Activated CD8-positive, alpha-beta memory T cell treated with anti-CD3 and anti-CD28 coated beads for 36 hours (primary cell): ENCODE measurements around the gene RPS6KA2. TPM values are rescaled to one million over a fixed set of nuclear protein-coding genes. Genes with fewer than 3 reads are reported as not detected.

Experiments used
- CTCF ChIA-PET: fragments of 350-600 bp; sonication (Branson Sonifier 250); formaldehyde crosslinking; loops from one replicate; lab custom pipeline; 2021; ENCODE audit warnings: antibody characterized with exemption; lab: Charles Lee
- POLR2A ChIA-PET: fragments of 350-600 bp; sonication (Branson Sonifier 250); formaldehyde crosslinking; loops from one replicate; lab custom pipeline; 2021; ENCODE audit warnings: antibody characterized with exemption; lab: Charles Lee
- total RNA-seq, 2 experiments: library from RNA; stranded (reverse); gene quantifications; one replicate each; pipeline ENCODE4 v1.2.3, GENCODE V29; 2021

Gene RPS6KA2
- total RNA-seq, 2 experiments from 2014 or later: 7.0 to 8.3 TPM

DNA sequence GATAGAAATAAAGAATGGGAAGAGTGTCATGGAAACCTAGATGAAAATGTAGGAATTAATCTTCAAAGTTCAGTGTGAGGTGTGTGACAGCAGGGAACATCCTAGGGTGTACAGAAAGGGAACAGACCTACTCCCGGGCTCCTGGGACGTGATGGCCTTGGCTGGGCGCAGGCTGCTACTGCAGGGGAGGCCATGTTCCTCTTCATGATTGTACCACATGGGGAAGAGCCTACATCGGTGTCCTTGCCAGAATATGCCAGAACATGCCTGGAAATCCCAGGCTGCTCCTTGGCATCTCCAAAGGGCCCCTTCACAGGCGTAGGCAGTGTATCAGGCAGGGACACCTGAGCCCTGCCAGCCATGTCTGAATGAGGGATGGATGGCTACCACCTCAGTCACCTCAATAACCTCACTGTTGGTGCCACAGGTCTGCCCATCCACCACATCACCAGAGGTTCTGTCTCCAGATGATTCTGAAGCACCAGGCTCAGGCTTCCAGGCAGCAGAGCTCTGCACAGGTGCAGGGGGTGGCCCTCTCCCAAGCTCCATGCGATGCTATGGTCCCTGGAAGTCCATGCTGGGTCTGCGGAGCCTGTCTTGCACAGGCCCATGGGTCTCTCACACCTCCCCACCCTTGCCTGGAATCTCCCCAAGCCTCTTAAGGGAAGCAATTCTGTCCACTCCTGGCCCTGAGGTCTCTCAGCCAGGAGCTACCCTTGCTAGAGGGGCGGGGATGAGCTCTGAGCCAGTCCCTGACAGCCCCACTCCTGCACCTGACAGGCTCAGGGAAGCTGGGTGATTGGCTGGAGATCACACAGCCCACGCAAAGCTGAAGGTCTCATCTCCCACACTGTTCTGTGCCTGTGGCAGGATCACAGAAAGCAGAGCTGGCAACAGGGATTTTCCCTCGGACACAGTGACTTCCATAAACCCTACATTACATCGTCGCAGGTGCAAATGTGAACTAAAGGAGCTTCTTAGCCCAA lies 60.7 kb downstream of the RPS6KA2 start:
- ChIA-PET CTCF (no interaction called here), POLR2A (no interaction called here)

DNA sequence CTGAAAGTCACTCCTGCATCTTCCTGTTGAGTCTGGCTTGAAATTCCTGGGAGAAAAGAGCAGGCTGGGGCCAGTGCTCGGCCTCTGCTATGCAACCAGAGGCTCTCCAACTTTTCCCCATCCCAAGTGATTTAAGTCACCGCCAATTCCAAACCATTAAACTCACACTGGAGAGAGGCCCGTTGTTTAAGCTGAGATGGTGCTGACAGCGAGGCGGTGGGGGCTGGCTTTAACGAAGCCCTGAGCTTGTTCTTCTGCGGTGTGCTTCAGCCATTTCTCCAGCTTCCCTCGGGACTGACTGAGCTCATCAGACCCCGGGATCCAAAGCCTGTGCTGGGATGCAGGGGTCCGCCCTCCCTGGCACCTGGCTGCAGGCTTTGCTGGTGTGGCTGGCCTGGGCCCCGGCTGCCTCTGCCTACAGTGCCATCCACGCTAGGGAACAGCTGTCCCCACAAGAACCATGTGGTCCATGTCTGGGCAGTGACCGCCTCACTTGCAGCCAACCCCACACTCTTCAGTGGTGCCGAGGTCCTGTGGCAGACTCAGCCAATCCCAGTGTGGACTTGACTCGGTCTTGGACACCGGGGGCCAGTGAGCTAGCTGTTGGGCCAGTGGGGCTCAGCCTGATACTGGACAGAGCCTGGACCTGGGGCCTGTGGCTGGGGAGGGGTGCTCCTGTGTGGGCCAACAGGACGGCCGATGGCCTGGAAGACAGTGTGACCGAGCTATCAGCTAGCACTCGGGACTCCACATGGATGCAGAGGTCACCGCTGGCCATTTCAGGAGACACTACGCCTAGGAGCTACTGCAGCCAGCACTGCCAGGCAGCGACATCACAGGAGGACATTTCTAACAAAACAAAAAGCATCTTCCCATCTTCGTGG lies 61.7 kb downstream of the RPS6KA2 start:
- ChIA-PET CTCF (interaction anchor here (0.6 kb wide), 1 partner anchor 31 kb away, joined by 3 read pairs; no protein-coding TSS in a partner anchor), POLR2A (no interaction called here)

DNA sequence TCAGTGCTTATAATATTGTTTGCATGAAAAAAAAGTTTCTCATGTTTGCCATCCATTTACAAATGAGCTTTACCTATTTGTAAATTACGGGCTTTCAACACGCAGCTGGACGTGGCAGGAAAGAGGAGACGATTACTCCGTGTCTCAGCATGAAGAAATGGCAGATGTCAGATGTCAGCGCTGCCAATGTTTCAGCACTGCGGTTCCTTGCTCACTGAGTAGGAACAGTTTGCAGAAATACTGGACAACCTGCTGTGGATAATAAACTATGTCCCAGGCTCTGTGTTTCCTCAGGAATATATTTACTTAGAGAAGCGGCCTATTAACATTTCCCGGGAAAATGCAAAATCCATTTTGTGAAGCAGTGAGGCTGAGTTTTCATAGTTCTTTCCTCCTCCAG lies 63.2 kb downstream of the RPS6KA2 start:
- POLR2A ChIA-PET: no interaction called here
- CTCF ChIA-PET: no interaction called here

DNA sequence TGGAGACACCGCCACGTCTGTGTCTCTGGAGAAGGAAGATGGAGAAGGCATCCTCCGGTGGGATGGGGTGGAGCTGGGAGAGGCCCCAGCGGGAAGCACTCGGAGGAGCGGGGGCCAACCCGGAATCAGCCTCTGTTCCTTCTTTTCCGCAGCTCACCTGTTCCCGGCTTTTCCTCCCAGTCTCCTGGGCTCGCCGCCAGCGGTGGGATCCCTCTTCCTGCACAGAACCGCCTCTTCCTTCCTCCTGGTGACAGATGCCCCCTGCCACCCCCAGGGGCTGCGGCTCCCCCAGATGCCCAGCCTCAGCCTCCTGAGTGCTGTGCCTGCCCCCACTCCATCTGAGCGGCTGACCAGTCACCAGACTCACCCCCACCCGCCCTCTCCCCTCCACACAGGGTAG lies 63.9 kb downstream of the RPS6KA2 start:
- POLR2A ChIA-PET: no interaction called here
- CTCF ChIA-PET: no interaction called here

DNA sequence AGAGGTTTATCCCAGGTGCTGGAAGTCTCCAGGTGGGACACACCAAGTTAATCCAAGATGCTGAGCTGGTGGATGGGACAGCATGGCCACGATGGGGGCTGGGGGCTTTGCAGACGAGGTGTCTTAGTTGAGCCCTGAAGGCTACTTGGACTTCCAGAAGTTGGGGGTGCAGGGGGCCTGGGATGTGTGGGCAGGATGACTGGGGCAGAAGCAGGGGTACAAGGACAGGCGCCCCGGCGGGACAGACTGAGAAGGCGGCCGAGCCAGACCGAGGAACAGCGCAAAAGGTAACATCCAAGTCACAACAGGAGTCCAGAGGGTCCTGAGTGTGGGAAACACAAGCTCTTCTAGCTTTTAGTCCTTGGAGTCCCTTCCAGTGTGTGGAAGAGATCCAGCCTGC lies 64.3 kb downstream of the RPS6KA2 start:
- POLR2A ChIA-PET: no interaction called here
- CTCF ChIA-PET: no interaction called here

DNA sequence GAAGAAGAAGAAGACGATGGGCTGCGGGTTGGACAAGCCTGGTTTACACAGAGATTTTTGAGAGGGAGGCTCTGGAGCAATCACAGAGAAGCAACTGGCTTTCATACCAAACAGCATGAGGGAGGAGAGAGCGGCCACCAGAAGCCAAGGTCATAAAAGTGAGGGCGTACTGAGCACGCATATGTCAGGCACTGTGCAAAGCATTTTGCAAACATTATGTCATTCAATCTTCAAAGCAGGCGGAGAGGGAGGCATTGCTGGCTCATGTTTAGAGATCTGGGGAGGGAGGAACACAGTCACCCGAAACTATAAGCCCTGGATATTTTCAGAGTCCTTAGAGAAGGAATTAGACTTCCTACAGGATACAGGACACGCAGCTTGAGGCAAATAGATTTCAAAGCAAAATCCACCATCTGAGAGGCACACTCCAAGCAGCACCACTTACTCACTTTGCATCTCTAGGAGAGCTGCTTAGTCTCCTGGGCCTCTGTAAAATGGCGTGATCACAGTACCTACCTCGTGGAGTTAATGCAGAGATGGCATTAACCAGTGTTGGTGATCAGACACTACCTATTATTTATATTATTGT lies 65.2 kb downstream of the RPS6KA2 start:
- CTCF ChIA-PET: no interaction called here
- POLR2A ChIA-PET: no interaction called here

DNA sequence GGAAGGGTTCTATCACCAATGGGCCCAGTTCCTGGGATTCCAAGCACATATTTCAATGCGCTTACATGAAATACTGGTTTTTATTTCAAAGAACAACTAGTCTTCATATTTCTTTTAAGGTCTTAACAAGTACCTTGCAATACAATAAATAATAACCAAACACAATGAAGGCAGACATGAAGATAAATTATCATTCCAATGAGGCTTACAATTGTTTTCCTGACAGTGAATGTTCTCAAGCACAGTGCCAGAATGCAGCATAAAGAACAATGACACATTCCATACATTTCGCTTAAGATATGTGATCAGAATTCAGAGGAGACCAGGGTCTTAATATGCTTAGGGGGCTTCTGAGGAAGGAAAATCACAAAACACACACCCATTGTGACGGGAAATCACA lies 66.8 kb downstream of the RPS6KA2 start:
- POLR2A ChIA-PET: no interaction called here
- CTCF ChIA-PET: no interaction called here

DNA sequence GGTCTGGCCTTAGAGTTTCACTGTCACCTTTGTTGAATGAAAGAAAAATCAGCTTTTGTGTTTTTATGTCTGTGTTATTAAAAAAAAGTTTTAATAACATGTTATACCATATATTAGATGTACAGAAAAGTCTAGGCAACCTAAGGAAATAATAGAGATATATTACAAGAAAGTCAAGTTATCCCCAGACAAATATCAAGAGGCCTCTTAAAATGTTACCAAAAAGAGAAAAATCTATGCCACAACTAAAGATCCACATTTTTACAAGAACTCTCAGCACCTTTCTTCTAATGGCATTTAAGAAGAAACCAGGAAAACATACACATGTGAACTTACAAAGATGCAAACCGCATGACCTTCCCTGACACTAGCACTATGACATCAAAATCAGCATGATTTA lies 67.4 kb downstream of the RPS6KA2 start:
- CTCF ChIA-PET: no interaction called here
- POLR2A ChIA-PET: no interaction called here

DNA sequence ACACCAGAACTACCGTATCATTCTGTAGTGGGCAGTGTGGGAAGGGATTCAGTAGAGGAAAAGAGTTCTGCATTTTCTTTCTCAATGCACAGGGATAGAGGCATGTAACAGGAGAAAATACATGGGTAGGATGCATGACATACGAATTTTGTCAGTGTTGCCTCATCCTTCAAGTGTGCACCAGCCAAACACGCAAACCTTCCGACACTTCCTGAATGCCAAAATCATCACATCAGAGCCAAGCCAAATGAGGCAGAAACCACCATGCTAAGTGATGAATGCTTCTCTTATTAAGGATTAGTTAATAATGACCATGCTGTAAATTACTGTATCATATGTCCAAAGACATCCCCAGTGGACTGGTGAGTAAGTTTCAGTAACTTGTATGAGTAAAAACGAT lies 67.8 kb downstream of the RPS6KA2 start:
- ChIA-PET CTCF (no interaction called here), POLR2A (no interaction called here)

DNA sequence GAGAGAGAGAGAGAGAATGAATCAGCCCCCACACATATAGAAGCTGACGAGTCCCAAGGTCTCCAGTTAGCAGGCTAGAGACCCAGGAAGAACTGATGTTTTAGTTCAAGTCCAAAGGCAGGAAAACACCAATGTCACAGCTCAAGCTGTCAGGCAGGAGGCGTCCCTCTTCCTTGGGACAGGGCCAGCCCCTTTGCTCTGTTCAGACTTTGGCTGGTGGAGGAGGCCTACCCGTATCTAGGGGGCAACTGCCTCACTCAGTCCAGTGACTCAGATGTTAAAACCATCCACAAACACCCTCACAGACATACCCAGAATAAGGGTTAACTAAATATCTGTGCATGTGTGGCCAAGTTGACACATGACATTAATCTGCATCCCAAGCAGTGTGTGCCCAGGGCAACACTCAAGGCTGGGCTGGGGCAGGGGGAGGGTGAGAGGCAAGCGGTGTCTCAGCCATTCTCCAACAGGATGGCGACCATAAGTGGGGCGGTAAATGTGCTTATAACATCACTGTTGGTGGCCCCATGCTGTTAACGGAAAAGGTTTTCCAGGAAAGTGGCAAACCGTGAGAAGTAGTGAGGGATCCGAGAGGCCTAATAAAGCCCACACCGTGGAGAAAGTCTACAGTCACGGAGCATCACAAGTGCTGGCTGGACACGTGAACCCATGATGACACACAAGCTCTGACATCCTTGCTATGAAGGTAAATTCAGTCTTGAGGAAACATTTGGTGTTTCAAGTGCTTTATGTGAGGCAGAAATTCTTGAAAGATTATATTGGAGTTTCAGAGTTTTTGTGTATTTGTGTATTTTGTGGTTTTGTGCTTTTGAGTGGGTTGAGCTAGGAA lies 68.7 kb downstream of the RPS6KA2 start:
- ChIA-PET CTCF (no interaction called here), POLR2A (no interaction called here)

DNA sequence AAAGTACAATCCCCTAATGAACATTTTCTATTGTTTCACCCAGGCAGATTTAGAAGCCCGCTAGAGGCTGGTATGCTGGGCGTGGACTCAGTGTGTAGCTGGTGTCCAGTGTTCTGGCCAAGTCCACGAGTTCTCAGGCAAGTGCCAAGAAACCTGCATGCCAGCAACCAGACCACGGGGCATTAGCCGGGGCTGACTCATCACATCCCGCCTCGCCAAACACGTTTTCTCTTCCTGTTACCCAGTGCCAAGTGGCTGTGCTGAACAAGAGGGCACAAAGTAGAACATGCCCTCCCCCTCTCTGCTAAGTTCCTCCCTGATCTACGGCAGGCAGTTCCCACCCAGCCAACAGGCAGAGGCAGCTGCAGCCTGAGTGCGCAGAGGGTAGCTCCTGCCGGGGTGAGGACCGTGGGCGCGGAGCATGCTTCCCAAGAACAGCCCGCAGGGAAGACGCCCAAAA lies 70.2 kb downstream of the RPS6KA2 start:
- POLR2A ChIA-PET: no interaction called here
- CTCF ChIA-PET: no interaction called here

DNA sequence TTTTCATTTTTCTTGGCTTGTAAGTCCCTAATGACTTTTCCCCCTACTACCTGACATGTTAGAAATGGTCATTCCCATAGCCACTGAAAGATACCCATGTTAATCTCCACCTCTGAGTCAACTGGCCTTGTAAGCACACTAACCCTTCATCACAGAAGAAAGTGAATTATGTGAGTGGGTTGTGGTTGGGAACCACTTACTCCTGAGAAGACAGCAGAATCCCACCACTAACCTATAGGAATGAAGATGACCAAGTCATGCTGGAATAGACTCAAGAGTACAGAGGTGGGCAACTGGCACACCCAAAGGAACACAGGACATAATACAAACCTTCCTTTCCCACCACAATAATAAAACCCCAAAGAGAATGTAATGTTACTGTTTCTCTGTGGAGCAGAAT lies 70.7 kb downstream of the RPS6KA2 start:
- CTCF ChIA-PET: no interaction called here
- POLR2A ChIA-PET: no interaction called here

DNA sequence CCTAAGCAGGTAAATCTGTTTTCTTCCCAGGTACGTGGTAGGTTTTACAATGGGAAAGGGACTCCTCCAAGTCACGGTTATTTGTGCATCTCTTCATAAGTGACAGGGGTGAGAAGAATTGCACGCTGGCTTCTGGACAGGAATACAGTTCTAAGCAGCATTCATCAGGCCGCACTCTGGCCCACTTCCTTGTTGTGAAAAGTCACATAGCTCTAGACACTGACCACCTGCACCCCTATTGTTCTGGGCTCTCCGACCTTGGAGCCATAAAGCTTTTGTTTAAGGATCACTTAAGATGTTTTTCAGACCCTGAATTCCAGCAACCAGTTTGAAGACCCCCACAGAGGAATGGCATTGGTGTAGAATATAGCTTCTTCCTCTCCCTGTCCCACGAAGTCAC lies 72.0 kb downstream of the RPS6KA2 start:
- CTCF ChIA-PET: no interaction called here
- POLR2A ChIA-PET: no interaction called here

DNA sequence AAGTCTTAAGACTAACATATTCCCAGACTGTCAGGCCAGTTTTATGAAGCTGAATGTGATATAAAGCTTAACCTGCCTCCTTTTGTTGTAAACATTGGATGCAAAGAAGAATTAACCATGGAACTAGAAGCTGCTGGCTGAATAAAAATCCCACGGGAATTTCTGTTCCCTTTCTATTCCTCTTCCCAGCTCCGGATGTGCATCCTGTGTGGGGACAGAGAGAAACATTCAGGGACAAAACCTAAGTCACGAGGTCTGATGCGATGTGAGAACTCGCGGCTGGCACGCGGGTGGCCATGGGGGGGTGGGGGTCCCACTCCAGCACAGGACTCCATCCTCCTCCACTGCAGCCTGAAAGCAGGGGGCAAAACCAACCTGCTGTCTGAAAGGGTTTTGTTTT lies 72.7 kb downstream of the RPS6KA2 start:
- ChIA-PET POLR2A (no interaction called here), CTCF (interaction anchor here (0.6 kb wide), 1 partner anchor 395 kb away, joined by 3 read pairs; no protein-coding TSS in a partner anchor)

DNA sequence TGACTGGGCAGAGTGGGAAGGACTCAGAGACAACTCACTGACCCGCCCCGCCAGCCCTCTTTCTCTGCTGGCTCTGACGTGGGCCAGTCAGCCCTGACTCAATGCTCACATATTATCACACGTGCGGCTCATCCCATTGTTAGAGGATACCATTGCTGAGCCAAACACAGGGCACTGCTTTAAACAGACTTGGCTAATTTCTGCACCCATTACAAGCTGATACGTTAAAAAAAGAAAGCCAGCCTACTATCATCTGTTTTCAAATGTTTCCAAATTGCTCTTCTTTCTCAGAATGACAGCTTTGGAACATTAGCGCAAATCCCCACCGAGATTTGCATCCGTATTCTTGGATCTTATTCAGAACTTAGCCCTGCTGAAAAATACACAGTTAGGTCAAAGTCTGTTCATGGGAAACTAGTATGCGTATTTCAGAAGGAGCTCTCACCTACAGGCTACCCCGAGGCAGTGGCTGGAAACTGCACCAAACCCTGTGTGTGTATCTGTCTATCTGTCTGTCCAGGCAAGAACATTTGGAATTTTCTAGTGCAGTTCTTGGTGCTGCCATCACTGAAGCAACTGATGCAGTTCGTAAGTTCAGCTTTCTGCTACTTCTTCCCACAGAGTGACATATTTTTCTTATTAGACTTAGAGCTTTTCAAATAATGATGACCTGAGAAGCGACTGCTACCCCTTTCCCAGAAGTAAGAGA lies 73.3 kb downstream of the RPS6KA2 start:
- CTCF ChIA-PET: interaction anchor here (0.6 kb wide), 1 partner anchor 395 kb away, joined by 3 read pairs; no protein-coding TSS in a partner anchor
- POLR2A ChIA-PET: no interaction called here

DNA sequence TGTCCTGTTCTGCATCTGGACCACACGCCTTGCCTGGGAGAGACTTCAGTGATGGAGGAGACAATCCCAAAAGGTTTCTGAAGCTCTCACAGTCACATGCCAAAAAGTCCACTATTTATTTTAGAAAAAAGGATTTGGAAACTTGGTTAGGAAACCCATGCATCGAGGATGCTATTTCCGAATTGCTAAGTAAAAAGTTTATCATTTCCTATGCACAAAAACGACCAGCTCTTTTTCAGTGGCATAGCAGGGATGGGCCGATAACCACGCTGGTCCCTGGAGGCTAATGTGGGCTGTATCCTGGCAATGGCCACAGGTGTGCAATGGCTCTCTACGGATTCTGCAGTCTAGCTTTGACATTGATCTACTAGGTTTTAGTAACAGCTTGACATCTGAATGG lies 74.5 kb downstream of the RPS6KA2 start:
- POLR2A ChIA-PET: no interaction called here
- CTCF ChIA-PET: no interaction called here

DNA sequence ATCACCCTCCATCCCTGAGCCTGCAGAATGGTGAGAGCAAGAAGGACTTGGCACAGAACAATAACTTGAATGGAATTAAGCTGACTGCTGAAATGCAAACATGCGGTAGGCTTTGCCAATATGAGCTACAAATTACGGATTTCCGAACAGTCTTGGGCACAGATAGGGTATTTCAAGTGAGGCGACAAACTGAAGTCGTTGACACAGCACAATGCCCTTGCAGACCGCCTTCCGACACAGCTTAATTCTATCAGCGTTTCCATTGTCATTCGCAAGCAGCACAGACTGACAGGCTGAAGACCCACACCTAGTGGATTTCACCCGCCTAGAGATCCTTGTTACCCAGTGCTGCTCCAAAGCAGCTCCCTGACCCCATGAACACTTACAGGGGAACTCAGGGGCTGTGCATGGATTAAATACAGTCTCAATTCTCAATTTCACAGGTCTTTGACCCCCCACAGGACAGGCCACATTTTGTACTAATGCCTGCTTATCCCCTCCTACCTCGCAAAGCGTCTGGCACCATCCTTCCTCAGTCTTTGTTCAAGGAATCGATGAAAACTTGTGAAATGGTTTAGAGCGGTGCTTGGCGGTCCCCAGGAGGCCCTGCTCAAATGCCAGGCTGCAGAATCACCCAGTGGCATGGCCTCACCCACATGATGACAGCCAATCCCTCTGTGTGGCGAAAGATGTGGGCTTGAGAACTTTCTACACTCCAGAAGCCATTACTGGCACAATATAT lies 75.1 kb downstream of the RPS6KA2 start:
- POLR2A ChIA-PET: no interaction called here
- CTCF ChIA-PET: no interaction called here

DNA sequence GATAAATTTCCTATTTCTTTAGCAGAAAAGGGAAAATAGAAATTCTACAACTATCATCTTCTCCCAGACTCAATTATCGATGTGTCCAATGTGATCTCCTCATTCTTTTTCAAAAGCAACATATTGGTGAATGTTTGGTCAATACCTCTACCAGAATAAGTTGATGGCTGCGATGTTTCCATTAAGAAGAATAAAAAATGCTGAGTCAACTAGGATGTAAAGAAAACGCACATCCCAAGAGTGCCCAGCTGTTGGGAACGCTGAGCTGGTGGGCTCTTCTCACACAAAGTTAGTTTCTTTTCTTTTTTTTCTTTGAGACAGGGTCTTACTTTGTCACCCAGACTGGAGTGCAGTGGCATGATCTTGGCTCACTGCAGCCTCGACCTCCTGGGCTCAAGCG lies 80.4 kb downstream of the RPS6KA2 start:
- ChIA-PET POLR2A (no interaction called here), CTCF (no interaction called here)
